ENCODE measurements around the gene FOXP3. TPM values are rescaled to one million over a fixed set of nuclear protein-coding genes. Genes with fewer than 3 reads are reported as not detected.

FOXP3 gene
- polyA plus RNA-seq, 3 donors: 0.70 to 1.00 (median 0.99) TPM

- DNase-seq (ENCODE audit: extremely low read depth in 1 of 11, low read depth in 9 of 11, low spot score in 4 of 11): no peak
Measured at GRCh38 chrX:49277535-49277830, 13.0 kb upstream of the FOXP3 start.

GRCh38 chrX:49276671-49277534 lies 12.4 kb upstream of the FOXP3 start:
- DNase-seq (ENCODE audit: extremely low read depth in 1 of 11, low read depth in 9 of 11, low spot score in 4 of 11): no peak

- DNase-seq (ENCODE audit: extremely low read depth in 1 of 11, low read depth in 9 of 11, low spot score in 4 of 11): no peak
Measured at GRCh38 chrX:49276207-49276606, 11.7 kb upstream of the FOXP3 start.

- DNase-seq (ENCODE audit: extremely low read depth in 1 of 11, low read depth in 9 of 11, low spot score in 4 of 11): no peak
Measured at GRCh38 chrX:49273181-49273727, 8.7 kb upstream of the FOXP3 start.

- DNase-seq (ENCODE audit: extremely low read depth in 1 of 11, low read depth in 9 of 11, low spot score in 4 of 11): no peak
Measured at GRCh38 chrX:49272421-49272820, 7.9 kb upstream of the FOXP3 start.

- DNase-seq (ENCODE audit: extremely low read depth in 1 of 11, low read depth in 9 of 11, low spot score in 4 of 11): no peak
Measured at GRCh38 chrX:49271341-49271740, 6.8 kb upstream of the FOXP3 start.

- DNase-seq (ENCODE audit: extremely low read depth in 1 of 11, low read depth in 9 of 11, low spot score in 4 of 11): no peak
Measured at GRCh38 chrX:49270249-49270921, 5.9 kb upstream of the FOXP3 start.

- DNase-seq (ENCODE audit: extremely low read depth in 1 of 11, low read depth in 9 of 11, low spot score in 4 of 11): no peak
Measured at GRCh38 chrX:49269767-49270248, 5.3 kb upstream of the FOXP3 start, which contains the start of gene PPP1R3F. Gene PPP1R3F, plus strand, starts transcription at chrX:49269793. Its CDS starts 77 bp downstream, at chrX:49269870.

- peak; percentile 82 to 95 (median 91) for DNase-seq (ENCODE audit: extremely low read depth in 1 of 11, low read depth in 9 of 11, low spot score in 4 of 11)
Measured at GRCh38 chrX:49269010-49269766, 4.7 kb upstream of the FOXP3 start.

GRCh38 chrX:49268702-49269009 lies 4.1 kb upstream of the FOXP3 start:
- no peak for DNase-seq (ENCODE audit: extremely low read depth in 1 of 11, low read depth in 9 of 11, low spot score in 4 of 11)

- no peak for DNase-seq (ENCODE audit: extremely low read depth in 1 of 11, low read depth in 9 of 11, low spot score in 4 of 11)
Measured at GRCh38 chrX:49266523-49267445, 2.3 kb upstream of the FOXP3 start.

GRCh38 chrX:49263631-49264030 lies 879 bp downstream of the FOXP3 start:
- no peak for DNase-seq (ENCODE audit: extremely low read depth in 1 of 11, low read depth in 9 of 11, low spot score in 4 of 11)

- no peak for DNase-seq (ENCODE audit: extremely low read depth in 1 of 11, low read depth in 9 of 11, low spot score in 4 of 11)
Measured at GRCh38 chrX:49262603-49263002, 1.9 kb downstream of the FOXP3 start.

- no peak for DNase-seq (ENCODE audit: extremely low read depth in 1 of 11, low read depth in 9 of 11, low spot score in 4 of 11)
Measured at GRCh38 chrX:49260221-49260985, 4.1 kb downstream of the FOXP3 start.

- no peak for DNase-seq (ENCODE audit: extremely low read depth in 1 of 11, low read depth in 9 of 11, low spot score in 4 of 11)
Measured at GRCh38 chrX:49258749-49259124, 5.8 kb downstream of the FOXP3 start.

- DNase-seq (ENCODE audit: extremely low read depth in 1 of 11, low read depth in 9 of 11, low spot score in 4 of 11): no peak
Measured at GRCh38 chrX:49257846-49258748, 6.4 kb downstream of the FOXP3 start.

Data from renal cortex interstitium (tissue), 11 donors.